ENCODE results near the gene FANCC. TPM values are rescaled to one million over a fixed set of nuclear protein-coding genes. Genes with fewer than 3 reads are reported as not detected.

FANCC gene
- total and polyA plus RNA-seq, 2 of the 4 experiments (the other 2 are of a cell fraction) = 4.7 to 6.3 TPM

DNA sequence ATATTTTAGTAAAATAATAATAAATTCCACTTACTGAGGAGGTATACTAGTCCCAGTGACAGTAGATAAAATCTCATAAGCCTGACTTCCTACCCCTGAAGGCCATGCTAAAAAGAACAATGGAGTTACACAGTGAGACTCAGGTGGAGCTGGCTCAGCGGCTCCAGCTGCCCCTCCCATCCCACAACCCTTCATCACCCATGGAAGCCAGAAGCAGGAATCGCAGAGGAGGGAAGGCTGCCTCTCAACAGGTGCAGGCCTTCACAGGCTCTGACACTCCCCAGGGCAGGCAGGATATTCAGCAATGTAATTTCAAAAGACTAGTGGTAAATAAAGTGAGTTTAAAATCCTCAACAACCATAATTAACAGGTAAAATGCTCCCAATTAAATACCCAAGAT lies 67.5 kb downstream of the FANCC start (continued):
- no peak for TF ChIP-seq RAD21 (IDR thresholded peaks at IDR 0.05; ENCODE audit: low read length)
- no peak for TF ChIP-seq CHD1 (IDR thresholded peaks at IDR 0.05; ENCODE audit: low read depth, low read length)
- TF ChIP-seq NFE2L2 (IDR thresholded peaks at IDR 0.05; ENCODE audit: low read depth, low read length) = no peak

DNA sequence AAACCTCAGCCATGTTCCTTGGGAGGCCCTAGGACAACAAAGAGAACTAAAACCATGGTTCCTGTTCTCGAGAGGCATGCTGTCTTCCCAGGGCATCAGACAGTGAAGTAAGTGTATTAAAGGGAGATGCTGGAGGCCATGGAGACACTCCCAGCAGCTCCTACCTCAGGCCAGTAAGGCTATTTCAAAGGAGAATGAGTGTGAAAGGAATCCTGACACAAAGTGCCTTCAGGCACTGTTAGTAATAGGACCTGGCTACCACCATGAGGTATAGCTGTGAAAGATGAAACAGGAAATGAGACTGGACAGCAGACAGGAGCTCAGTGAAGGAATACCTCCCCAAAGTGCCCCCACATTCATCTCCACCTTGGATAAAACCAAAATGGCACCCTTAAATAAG lies 71.0 kb downstream of the FANCC start:
- Histone ChIP-seq H4K20me1 (ENCODE audit: insufficient read depth, low read length) (no peaks in the 10 kb centered on the region), H3K27me3 (ENCODE audit: control insufficient read depth, insufficient read depth, low read length) (no peaks in the 10 kb centered on the region), H3K9ac (ENCODE audit: low read depth, low read length) (no peak overlapping the region), H4K8ac (ENCODE audit: low read depth in 2 of 2, low read length in 2 of 2) (no peak overlapping the region), H3K9me1 (ENCODE audit: insufficient read depth, low read length) (no peaks in the 10 kb centered on the region), H3K4me3 (ENCODE audit: insufficient read depth, low read depth, low read length) (no peak overlapping the region), H2BK5ac (ENCODE audit: low read depth, low read length, poor library complexity, severe bottlenecking) (no peak overlapping the region), H2BK15ac (ENCODE audit: low read depth, low read length) (no peak overlapping the region), H2AK9ac (replicated peaks; ENCODE audit: low read depth, low read length, poor library complexity) (no peak overlapping the region), H3K56ac (ENCODE audit: extremely low read depth, insufficient read depth, low read length) (no peak overlapping the region), H3K4me2 (ENCODE audit: low read depth, low read length) (no peak overlapping the region), H3K27ac (ENCODE audit: insufficient read depth, low read length) (no peak overlapping the region), H2AFZ (replicated peaks; ENCODE audit: low read length, poor library complexity) (no peak overlapping the region), H2AK5ac (ENCODE audit: low read depth, low read length) (no peak overlapping the region), H3K23ac (ENCODE audit: low read depth, low read length) (no peak overlapping the region), H3K4ac (ENCODE audit: low read depth, low read length) (no peak overlapping the region), H2BK20ac (ENCODE audit: low read depth, low read length) (no peak overlapping the region), H3K14ac (replicated peaks; ENCODE audit: low read depth, low read length) (no peak overlapping the region), H3K36me3 (ENCODE audit: control insufficient read depth, insufficient read depth, low read length) (peaks cover 2% of the 10 kb centered on the region; the same call in 1 of the 2 replicates), H4K91ac (ENCODE audit: insufficient read depth, low read depth, low read length) (no peak overlapping the region), H3K79me1 (ENCODE audit: low read depth in 1 of 2, low read length in 2 of 2) (peaks cover 0 to 3% of the 10 kb centered on the region in 2 experiments; a peak in 1 of 4 replicates), H3K4me1 (ENCODE audit: control insufficient read depth, insufficient read depth, low read length) (no peaks in the 10 kb centered on the region), H3K9me3 (ENCODE audit: control insufficient read depth, insufficient read depth, low read length) (no peaks in the 10 kb centered on the region), H3K18ac (ENCODE audit: low read depth, low read length) (no peak overlapping the region), H4K5ac (ENCODE audit: low read depth, low read length) (no peak overlapping the region), H2BK120ac (ENCODE audit: low read depth, low read length) (no peak overlapping the region)
- ChIA-PET POLR2A (ENCODE audit: unreplicated experiment) (no interaction called here), CTCF (interaction anchor here (0.8 kb wide), 1 partner anchor 78 kb away, joined by 3 read pairs; no protein-coding TSS in a partner anchor)
- in situ Hi-C loops (cut with MboI; ENCODE audit: low sequenced_read_pairs) (no loop called here), intact Hi-C loops (cut with micrococcal nuclease) (no loop called here), dilution Hi-C loops (cut with HindIII; ENCODE audit: low sequenced_read_pairs, unreplicated experiment) (no loop called here)
- no TSS peak for BruUV-seq (replicated peaks)
- no CpG with 5 or more reads among the region's 1 CpG for WGBS, 2 experiments (ENCODE audit: extremely low coverage in 2 of 2, insufficient read length in 1 of 2)
- no peak for ATAC-seq (ENCODE audit: low read depth)
- TF ChIP-seq RCOR1 (IDR thresholded peaks at IDR 0.05; ENCODE audit: insufficient replicate concordance, low read length) (no peak), MXI1 (IDR thresholded peaks at IDR 0.05; ENCODE audit: borderline replicate concordance, low read depth, low read length) (no peak), RAD21 (IDR thresholded peaks at IDR 0.05; ENCODE audit: low read length) (no peak), BHLHE40 (IDR thresholded peaks at IDR 0.05; ENCODE audit: low read depth, low read length) (no peak), FOS (IDR thresholded peaks at IDR 0.05; ENCODE audit: low read depth, low read length) (no peak), MAFK (IDR thresholded peaks at IDR 0.05; ENCODE audit: low read depth, low read length) (no peak), SMC3 (IDR thresholded peaks at IDR 0.05; ENCODE audit: low read depth, low read length) (no peak), POLR2A (IDR thresholded peaks at IDR 0.05; ENCODE audit: low read depth, low read length) (no peak), RFX5 (IDR thresholded peaks at IDR 0.05; ENCODE audit: low read depth, low read length) (no peak), NFE2L2 (IDR thresholded peaks at IDR 0.05; ENCODE audit: low read depth, low read length) (no peak)
- TF ChIP-seq, protein P1, sequence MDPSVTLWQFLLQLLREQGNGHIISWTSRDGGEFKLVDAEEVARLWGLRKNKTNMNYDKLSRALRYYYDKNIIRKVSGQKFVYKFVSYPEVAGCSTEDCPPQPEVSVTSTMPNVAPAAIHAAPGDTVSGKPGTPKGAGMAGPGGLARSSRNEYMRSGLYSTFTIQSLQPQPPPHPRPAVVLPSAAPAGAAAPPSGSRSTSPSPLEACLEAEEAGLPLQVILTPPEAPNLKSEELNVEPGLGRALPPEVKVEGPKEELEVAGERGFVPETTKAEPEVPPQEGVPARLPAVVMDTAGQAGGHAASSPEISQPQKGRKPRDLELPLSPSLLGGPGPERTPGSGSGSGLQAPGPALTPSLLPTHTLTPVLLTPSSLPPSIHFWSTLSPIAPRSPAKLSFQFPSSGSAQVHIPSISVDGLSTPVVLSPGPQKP (IDR thresholded peaks at IDR 0.05; ENCODE audit: borderline replicate concordance, low read depth, low read length) = no peak
- TF ChIP-seq, protein P2, sequence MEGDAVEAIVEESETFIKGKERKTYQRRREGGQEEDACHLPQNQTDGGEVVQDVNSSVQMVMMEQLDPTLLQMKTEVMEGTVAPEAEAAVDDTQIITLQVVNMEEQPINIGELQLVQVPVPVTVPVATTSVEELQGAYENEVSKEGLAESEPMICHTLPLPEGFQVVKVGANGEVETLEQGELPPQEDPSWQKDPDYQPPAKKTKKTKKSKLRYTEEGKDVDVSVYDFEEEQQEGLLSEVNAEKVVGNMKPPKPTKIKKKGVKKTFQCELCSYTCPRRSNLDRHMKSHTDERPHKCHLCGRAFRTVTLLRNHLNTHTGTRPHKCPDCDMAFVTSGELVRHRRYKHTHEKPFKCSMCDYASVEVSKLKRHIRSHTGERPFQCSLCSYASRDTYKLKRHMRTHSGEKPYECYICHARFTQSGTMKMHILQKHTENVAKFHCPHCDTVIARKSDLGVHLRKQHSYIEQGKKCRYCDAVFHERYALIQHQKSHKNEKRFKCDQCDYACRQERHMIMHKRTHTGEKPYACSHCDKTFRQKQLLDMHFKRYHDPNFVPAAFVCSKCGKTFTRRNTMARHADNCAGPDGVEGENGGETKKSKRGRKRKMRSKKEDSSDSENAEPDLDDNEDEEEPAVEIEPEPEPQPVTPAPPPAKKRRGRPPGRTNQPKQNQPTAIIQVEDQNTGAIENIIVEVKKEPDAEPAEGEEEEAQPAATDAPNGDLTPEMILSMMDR (conservative IDR thresholded peaks at IDR 0.05; ENCODE audit: low read depth, low read length) = no peak
- TF ChIP-seq, protein P3, sequence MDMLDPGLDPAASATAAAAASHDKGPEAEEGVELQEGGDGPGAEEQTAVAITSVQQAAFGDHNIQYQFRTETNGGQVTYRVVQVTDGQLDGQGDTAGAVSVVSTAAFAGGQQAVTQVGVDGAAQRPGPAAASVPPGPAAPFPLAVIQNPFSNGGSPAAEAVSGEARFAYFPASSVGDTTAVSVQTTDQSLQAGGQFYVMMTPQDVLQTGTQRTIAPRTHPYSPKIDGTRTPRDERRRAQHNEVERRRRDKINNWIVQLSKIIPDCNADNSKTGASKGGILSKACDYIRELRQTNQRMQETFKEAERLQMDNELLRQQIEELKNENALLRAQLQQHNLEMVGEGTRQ (IDR thresholded peaks at IDR 0.05; ENCODE audit: low read depth, low read length) = no peak
- no peak for DNase-seq

All from IMR-90 (cell line).